HepG2 (cell line): ENCODE data around the gene DNAJB8.

ENCODE experiments used
- TBP ChIP-seq: sonication (generic); formaldehyde crosslinking; IDR thresholded peaks from 2 replicates; pipeline ENCODE4 v1.5.0; 2020; ENCODE audit warnings: missing genetic modification reagents
- U2AF2 ChIP-seq: fragments of 200-400 bp; formaldehyde crosslinking; IDR thresholded peaks from 2 replicates; pipeline ENCODE4 v1.6.1; 2017; ENCODE audit warnings: low read depth, mild to moderate bottlenecking, low read length

DNA sequence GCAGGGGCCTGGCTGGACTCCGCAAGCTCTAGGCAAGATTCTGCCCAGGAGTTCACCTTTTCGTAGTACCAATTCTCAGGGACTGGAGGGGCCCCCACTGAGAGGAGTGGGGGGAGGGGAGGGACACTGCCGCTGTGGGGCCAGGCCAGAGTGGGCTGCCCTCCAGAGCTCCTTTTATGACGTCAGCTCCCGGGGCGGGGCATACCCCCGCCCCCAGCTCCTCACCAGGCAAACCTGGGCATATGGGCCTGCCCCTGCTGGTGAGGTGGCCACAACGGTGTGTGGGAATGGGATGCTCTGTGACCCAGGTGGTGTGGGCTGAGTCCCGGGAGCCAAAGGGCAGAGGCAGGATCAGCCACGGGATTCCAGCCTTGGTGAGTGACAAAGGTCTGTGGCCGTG, 3.3 kb downstream of the DNAJB8 start:
- TF ChIP-seq TBP (CRISPR knock-in tag) (no peak), U2AF2 (no peak)
